H1 (cell line): ENCODE results near the gene COQ9.

ENCODE experiments used
- CBX5 ChIP-seq: fragments of 300-800, 300-1000 bp; sonication (generic); IDR thresholded peaks from 2 replicates; pipeline ENCODE4 v1.7.1; 2016; ENCODE audit warnings: antibody characterized with exemption, low read length, low read depth
- CHD2 ChIP-seq: IDR thresholded peaks from 2 replicates; pipeline ENCODE4 v1.6.1; 2012; ENCODE audit warnings: low read length, improper control_type of control experiment
- EP300 ChIP-seq, 2 experiments: IDR thresholded peaks; 1 replicate in 1 of 2; 2 replicates in 1 of 2; pipeline ENCODE4 v1.6.1; 2011 to 2012; ENCODE audit warnings: low read depth in 2 of 2, low read length in 2 of 2, mild to moderate bottlenecking in 2 of 2, borderline replicate concordance in 1 of 2, inconsistent platforms in 1 of 2, moderate library complexity in 1 of 2
- EZH2 ChIP-seq: fragments of 200-600 bp; sonication (generic); IDR thresholded peaks from 2 replicates; pipeline ENCODE4 v1.7.1; 2012; ENCODE audit warnings: low read depth, mild to moderate bottlenecking, moderate library complexity, low read length, inconsistent platforms; ENCODE audit not compliant: severe bottlenecking
- GABPA ChIP-seq: IDR thresholded peaks from 2 replicates; pipeline ENCODE4 v1.6.1; 2011; ENCODE audit warnings: mild to moderate bottlenecking, low read length, moderate library complexity, borderline replicate concordance; ENCODE audit not compliant: insufficient read depth
- JUND ChIP-seq: IDR thresholded peaks from 2 replicates; pipeline ENCODE4 v1.6.1; 2011; ENCODE audit warnings: mild to moderate bottlenecking, improper control_type of control experiment, low read length
- POLR2A ChIP-seq, 2 experiments: IDR thresholded peaks; 1 replicate in 1 of 2; 2 replicates in 1 of 2; pipeline ENCODE4 v1.6.1; 2011; ENCODE audit warnings: low read depth in 2 of 2, low read length in 2 of 2, mild to moderate bottlenecking in 2 of 2; ENCODE audit errors: control extremely low read depth in 1 of 2
- RXRA ChIP-seq: IDR thresholded peaks from 2 replicates; pipeline ENCODE4 v1.6.1; 2011; ENCODE audit warnings: low read depth, mild to moderate bottlenecking, low read length, moderate library complexity; ENCODE audit not compliant: insufficient read depth
- SIN3A ChIP-seq, 2 experiments: IDR thresholded peaks in 1 of 2; conservative IDR thresholded peaks in 1 of 2; 2 replicates each; pipeline ENCODE4 v1.6.1; 2011 to 2012; ENCODE audit warnings: low read length in 2 of 2, improper control_type of control experiment in 1 of 2, low read depth in 1 of 2, mild to moderate bottlenecking in 1 of 2
- SP1 ChIP-seq: IDR thresholded peaks from 2 replicates; pipeline ENCODE4 v1.6.1; 2011; ENCODE audit warnings: low read depth, low read length
- TAF1 ChIP-seq: IDR thresholded peaks from 2 replicates; pipeline ENCODE4 v1.6.1; 2011; ENCODE audit warnings: mild to moderate bottlenecking, low read depth, low read length
- YY1 ChIP-seq: IDR thresholded peaks from 2 replicates; pipeline ENCODE4 v1.6.1; 2011; ENCODE audit warnings: low read depth, mild to moderate bottlenecking, low read length
- TF ChIP-seq, protein P1 (sequence below), 3 experiments: IDR thresholded peaks; 1 replicate in 2 of 3; 2 replicates in 1 of 3; pipeline versions ENCODE4 v1.5.1 to v1.6.1; 2011; ENCODE audit warnings: low read length in 3 of 3, mild to moderate bottlenecking in 3 of 3, inconsistent platforms in 2 of 3, low read depth in 1 of 3, moderate library complexity in 1 of 3; ENCODE audit not compliant: insufficient read depth in 1 of 3; ENCODE audit errors: control extremely low read depth in 1 of 3
- TF ChIP-seq, protein P2 (sequence below): IDR thresholded peaks from 2 replicates; pipeline ENCODE4 v1.6.1; 2012; ENCODE audit warnings: low read length, inconsistent platforms

DNA sequence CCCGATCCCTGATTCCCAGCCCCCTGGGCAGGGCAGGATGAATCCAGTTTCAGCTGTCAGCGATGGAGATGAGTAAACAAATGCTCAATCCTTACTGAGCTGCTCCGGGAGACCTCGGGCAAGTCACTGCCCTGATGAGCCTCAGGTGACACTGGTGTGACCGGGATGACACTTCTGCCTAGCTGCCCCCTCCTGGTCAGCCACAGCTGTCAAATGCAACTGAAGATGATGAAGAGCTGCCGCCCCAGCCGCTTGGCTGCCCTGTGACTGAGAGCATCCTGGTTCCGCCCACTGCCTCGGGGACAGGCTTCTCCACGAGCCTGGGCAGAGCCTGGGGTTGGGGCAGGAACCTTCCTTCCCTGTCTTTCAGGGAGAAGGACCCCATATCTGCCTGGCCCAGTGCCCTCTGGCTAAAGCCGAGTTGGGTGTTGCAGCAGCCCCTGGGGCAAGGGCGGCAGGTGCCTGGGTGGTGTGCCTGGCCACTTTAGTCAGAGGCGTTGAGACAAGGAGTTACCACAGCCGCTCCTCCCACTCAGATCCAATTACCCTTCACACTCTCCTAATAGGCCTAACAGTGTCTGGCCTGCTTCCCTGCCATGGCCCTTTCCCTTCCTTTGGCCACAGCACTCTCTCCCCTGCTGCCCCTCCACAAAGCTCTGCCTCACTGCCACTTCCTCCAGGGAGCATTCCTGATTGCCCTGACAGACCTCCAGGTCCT is 37.2 kb upstream of the COQ9 start:
- TF ChIP-seq, protein P1, sequence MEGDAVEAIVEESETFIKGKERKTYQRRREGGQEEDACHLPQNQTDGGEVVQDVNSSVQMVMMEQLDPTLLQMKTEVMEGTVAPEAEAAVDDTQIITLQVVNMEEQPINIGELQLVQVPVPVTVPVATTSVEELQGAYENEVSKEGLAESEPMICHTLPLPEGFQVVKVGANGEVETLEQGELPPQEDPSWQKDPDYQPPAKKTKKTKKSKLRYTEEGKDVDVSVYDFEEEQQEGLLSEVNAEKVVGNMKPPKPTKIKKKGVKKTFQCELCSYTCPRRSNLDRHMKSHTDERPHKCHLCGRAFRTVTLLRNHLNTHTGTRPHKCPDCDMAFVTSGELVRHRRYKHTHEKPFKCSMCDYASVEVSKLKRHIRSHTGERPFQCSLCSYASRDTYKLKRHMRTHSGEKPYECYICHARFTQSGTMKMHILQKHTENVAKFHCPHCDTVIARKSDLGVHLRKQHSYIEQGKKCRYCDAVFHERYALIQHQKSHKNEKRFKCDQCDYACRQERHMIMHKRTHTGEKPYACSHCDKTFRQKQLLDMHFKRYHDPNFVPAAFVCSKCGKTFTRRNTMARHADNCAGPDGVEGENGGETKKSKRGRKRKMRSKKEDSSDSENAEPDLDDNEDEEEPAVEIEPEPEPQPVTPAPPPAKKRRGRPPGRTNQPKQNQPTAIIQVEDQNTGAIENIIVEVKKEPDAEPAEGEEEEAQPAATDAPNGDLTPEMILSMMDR (IDR thresholded peaks at IDR 0.05; ENCODE audit: control extremely low read depth in 1 of 3, insufficient read depth in 1 of 3, low read depth in 1 of 3, low read length in 3 of 3): no peak
- TF ChIP-seq GABPA (no peak), JUND (no peak), SIN3A (conservative IDR thresholded peaks at IDR 0.05 in 1 of 2, IDR thresholded peaks at IDR 0.05 in 1 of 2; ENCODE audit: low read depth in 1 of 2, low read length in 2 of 2) (no peak), EZH2 (no peak), TAF1 (no peak), SP1 (no peak), YY1 (no peak), EP300 (IDR thresholded peaks at IDR 0.05; ENCODE audit: borderline replicate concordance in 1 of 2, low read depth in 2 of 2, low read length in 2 of 2) (no peak), POLR2A (IDR thresholded peaks at IDR 0.05; ENCODE audit: control extremely low read depth in 1 of 2, low read depth in 2 of 2, low read length in 2 of 2) (no peak), CHD2 (no peak), CBX5 (no peak), RXRA (no peak)
- TF ChIP-seq, protein P2, sequence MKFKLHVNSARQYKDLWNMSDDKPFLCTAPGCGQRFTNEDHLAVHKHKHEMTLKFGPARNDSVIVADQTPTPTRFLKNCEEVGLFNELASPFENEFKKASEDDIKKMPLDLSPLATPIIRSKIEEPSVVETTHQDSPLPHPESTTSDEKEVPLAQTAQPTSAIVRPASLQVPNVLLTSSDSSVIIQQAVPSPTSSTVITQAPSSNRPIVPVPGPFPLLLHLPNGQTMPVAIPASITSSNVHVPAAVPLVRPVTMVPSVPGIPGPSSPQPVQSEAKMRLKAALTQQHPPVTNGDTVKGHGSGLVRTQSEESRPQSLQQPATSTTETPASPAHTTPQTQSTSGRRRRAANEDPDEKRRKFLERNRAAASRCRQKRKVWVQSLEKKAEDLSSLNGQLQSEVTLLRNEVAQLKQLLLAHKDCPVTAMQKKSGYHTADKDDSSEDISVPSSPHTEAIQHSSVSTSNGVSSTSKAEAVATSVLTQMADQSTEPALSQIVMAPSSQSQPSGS: no peak
